Gastroesophageal sphincter (tissue), 4 donors: ENCODE measurements around the gene CMIP. TPM values are rescaled to one million over a fixed set of nuclear protein-coding genes. Genes with fewer than 3 reads are reported as not detected.

ENCODE experiments used
- ATAC-seq: fragments of 150-250 bp; one replicate; pipeline ENCODE4 v1.9.1; 2016; ENCODE audit warnings: mild to moderate bottlenecking, moderate library complexity
- H3K27ac ChIP-seq, 4 donors: fragments of 200-600 bp; sonication (generic) in 3 of 4; 1 replicate in 3 of 4; 2 replicates in 1 of 4; pipeline ENCODE4 v1.5.1; 2016 to 2019
- H3K27me3 ChIP-seq: fragments of 200-600 bp; sonication (generic); one replicate; pipeline ENCODE4 v1.5.1; 2019
- H3K36me3 ChIP-seq, 2 donors: fragments of 200-600 bp; sonication (generic); one replicate each; pipeline ENCODE4 v1.5.1; 2019; ENCODE audit warnings: control low read depth in 1 of 2
- H3K4me1 ChIP-seq, 3 donors: fragments of 200-600 bp; sonication (generic); 1 replicate in 2 of 3; 2 replicates in 1 of 3; pipeline ENCODE4 v1.5.1; 2016 to 2019; ENCODE audit warnings: control low read depth in 2 of 3
- H3K4me3 ChIP-seq, 2 donors: fragments of 200-600 bp; sonication (generic); one replicate each; pipeline ENCODE4 v1.5.1; 2019; ENCODE audit warnings: mild to moderate bottlenecking in 1 of 2, moderate library complexity in 1 of 2
- H3K9me3 ChIP-seq, 3 donors: fragments of 200-600 bp; sonication (generic); one replicate each; pipeline ENCODE4 v1.5.1; 2017 to 2019; ENCODE audit warnings: control low read depth in 2 of 3
- CTCF ChIP-seq, 4 experiments: fragments of 200-600 bp in 2 of 4; fragments of 450-650 bp in 2 of 4; sonication (generic) in 1 of 4; IDR thresholded peaks; one replicate each; pipeline ENCODE4 v1.5.1; 2017 to 2019; ENCODE audit warnings: antibody characterized with exemption in 4 of 4, mild to moderate bottlenecking in 2 of 4, moderate library complexity in 2 of 4
- EP300 ChIP-seq: sonication (generic); formaldehyde crosslinking; IDR thresholded peaks from one replicate; pipeline ENCODE4 v1.6.1; 2017; ENCODE audit warnings: antibody characterized with exemption, mild to moderate bottlenecking
- POLR2A ChIP-seq, 2 donors: fragments of 450-650 bp; IDR thresholded peaks; one replicate each; pipeline ENCODE4 v1.6.1; 2017; ENCODE audit warnings: antibody characterized with exemption in 2 of 2, mild to moderate bottlenecking in 2 of 2, moderate library complexity in 1 of 2
- POLR2AphosphoS5 ChIP-seq: sonication (generic); formaldehyde crosslinking; IDR thresholded peaks from one replicate; pipeline ENCODE4 v1.6.1; 2017; ENCODE audit warnings: antibody characterized with exemption
- WGBS, 2 donors: methylation state at CpG; one replicate each; pipeline ENCODE4 v1.1.5; 2018; ENCODE audit warnings: low coverage in 1 of 2; 5-methylcytosine and 5-hydroxymethylcytosine counted together
- total RNA-seq, 4 donors: library from RNA; depleted of rRNA; stranded (reverse); fragments of >200 nt; gene quantifications; one replicate each; pipeline ENCODE4 v1.1.0, GENCODE V29; 2016

The CMIP gene
- total RNA-seq, 4 donors from 2014 or later: 13.4 to 24.0 (median 19.2) TPM

GRCh38 chr16:81693041-81693743 is 248.6 kb downstream of the CMIP start:
- no peaks in the 10 kb centered on the region for H3K9me3 ChIP-seq
- 55 to 67% methylated on average over 5 to 22 of the region's 28 CpGs for WGBS, 2 donors
- H3K4me3 ChIP-seq: no peak overlapping the region
- ATAC-seq: peak; percentile 70
- TF ChIP-seq EP300 (no peak), POLR2AphosphoS5 (peak; percentile 72)
- peak overlapping the region; percentile 59 to 86 (median 82) for H3K27ac ChIP-seq
- H3K36me3 ChIP-seq: peaks cover 0 to 50% of the 10 kb centered on the region in 2 donors
- H3K4me1 ChIP-seq: peaks cover 2 to 65% (median 22%) of the 10 kb centered on the region in 3 donors
- H3K27me3 ChIP-seq: no peaks in the 10 kb centered on the region

- Histone ChIP-seq H3K27me3 (no peaks in the 10 kb centered on the region), H3K27ac (peak overlapping the region; percentile 59 to 86 (median 82)), H3K4me3 (no peak overlapping the region), H3K4me1 (peaks cover 2 to 67% (median 22%) of the 10 kb centered on the region in 3 donors), H3K9me3 (no peaks in the 10 kb centered on the region), H3K36me3 (peaks cover 0 to 55% of the 10 kb centered on the region in 2 donors)
- TF ChIP-seq POLR2A (IDR thresholded peaks at IDR 0.05): no peak
- no peak for TF ChIP-seq CTCF (IDR thresholded peaks at IDR 0.05)
- no peak for TF ChIP-seq POLR2AphosphoS5
- TF ChIP-seq EP300: no peak
- no peak for ATAC-seq
- WGBS, 2 donors: 90 to 100% methylated on average over 2 to 5 of the region's 9 CpGs
Observed at GRCh38 chr16:81693744-81694303, 249.2 kb downstream of the CMIP start.

GRCh38 chr16:81694494-81695280 is 250.1 kb downstream of the CMIP start:
- H3K4me1 ChIP-seq: peaks cover 2 to 67% (median 22%) of the 10 kb centered on the region in 3 donors
- no peaks in the 10 kb centered on the region for H3K27me3 ChIP-seq
- H3K27ac ChIP-seq: peak overlapping the region; percentile 16 to 86 (median 82)
- TF ChIP-seq EP300 (no peak), CTCF (IDR thresholded peaks at IDR 0.05) (no peak), POLR2A (IDR thresholded peaks at IDR 0.05) (no peak), POLR2AphosphoS5 (no peak)
- 45 to 69% methylated on average over 8 to 10 of the region's 14 CpGs for WGBS, 2 donors
- no peak overlapping the region for H3K4me3 ChIP-seq
- no peak for ATAC-seq
- no peaks in the 10 kb centered on the region for H3K9me3 ChIP-seq
- H3K36me3 ChIP-seq: peaks cover 0 to 64% of the 10 kb centered on the region in 2 donors

DNA sequence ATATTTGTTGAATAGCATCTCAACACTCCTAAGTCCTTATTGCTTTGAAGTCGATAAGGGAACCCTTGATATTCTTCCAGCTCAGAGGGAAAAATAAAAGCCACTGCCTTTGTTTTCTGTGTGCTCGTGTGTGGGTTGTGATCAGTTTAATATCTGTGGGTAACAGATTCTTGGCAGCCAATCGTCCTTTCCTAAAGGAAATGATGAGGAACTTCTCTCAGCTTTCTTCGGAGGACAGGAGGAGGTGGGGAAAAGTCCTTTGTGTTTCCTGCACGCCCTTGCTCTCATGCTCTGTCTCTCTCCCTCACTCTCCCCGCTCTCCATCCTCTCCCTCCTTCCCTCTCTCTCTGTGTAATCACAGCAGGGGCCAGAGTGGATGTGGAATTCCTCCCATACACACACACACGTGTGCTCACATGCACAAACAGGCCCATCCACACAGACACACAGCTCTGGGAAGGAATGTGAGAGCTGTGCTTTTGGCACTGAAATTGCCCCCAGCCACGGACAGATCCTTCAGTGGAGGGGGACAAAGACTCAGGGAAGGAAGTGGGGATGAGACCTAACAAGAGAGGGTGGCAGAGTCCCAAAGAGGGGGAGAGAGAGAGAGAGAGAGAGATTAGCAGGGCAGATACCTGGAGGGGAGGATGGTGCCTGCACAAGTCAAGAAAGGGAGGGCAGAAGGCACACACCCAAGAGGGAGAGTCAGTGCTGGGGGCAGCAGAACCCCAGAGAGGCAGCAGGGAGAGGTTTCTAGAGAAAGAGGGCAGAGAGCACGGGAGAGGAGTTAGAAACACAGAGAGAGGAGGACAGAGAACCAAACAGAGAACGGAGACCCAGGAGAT is 250.9 kb downstream of the CMIP start:
- H3K36me3 ChIP-seq: peaks cover 0 to 72% of the 10 kb centered on the region in 2 donors
- WGBS, 2 donors: 36 to 46% methylated on average over 8 to 10 of the region's 10 CpGs
- H3K27ac ChIP-seq: peak overlapping the region in 3 of 4 donors; percentile 50 to 83 (median 80)
- H3K9me3 ChIP-seq: no peaks in the 10 kb centered on the region
- no peak for TF ChIP-seq EP300
- no peak for TF ChIP-seq CTCF (IDR thresholded peaks at IDR 0.05)
- TF ChIP-seq POLR2AphosphoS5: no peak
- TF ChIP-seq POLR2A (IDR thresholded peaks at IDR 0.05): no peak
- H3K4me3 ChIP-seq: no peak overlapping the region
- no peaks in the 10 kb centered on the region for H3K27me3 ChIP-seq
- peaks cover 2 to 67% (median 22%) of the 10 kb centered on the region in 3 donors for H3K4me1 ChIP-seq
- no peak for ATAC-seq
